Thoracic aorta (tissue), 2 donors: ENCODE results near the gene SIPA1L3. TPM values are rescaled to one million over a fixed set of nuclear protein-coding genes. Genes with fewer than 3 reads are reported as not detected.

Experiments
- ATAC-seq: fragments of 150-250 bp; one replicate; pipeline ENCODE4 v1.8.0; 2017; ENCODE audit warnings: low read depth; ENCODE audit not compliant: insufficient number of reproducible peaks, low FRiP score
- DNase-seq: peaks from one replicate; pipeline ENCODE4 v3.0.0-alpha.2; 2020; ENCODE audit warnings: low spot score
- H3K27ac ChIP-seq, 2 donors: fragments of 200-600 bp; sonication (generic); 1 replicate in 1 of 2; 2 replicates in 1 of 2; pipeline ENCODE4 v1.5.1; 2016; ENCODE audit warnings: mild to moderate bottlenecking in 2 of 2, moderate library complexity in 2 of 2
- H3K27me3 ChIP-seq: fragments of 200-600 bp; sonication (generic); replicated peaks from 2 replicates; pipeline ENCODE4 v1.6.0; 2016; ENCODE audit warnings: mild to moderate bottlenecking; ENCODE audit not compliant: insufficient read depth
- H3K36me3 ChIP-seq: fragments of 200-600 bp; sonication (generic); one replicate; pipeline ENCODE4 v1.5.1; 2016
- H3K4me1 ChIP-seq, 2 donors: fragments of 200-600 bp; sonication (generic); 1 replicate in 1 of 2; 2 replicates in 1 of 2; pipeline versions ENCODE4 v1.5.1 to v1.6.0; 2016; ENCODE audit warnings: low read depth in 2 of 2, mild to moderate bottlenecking in 1 of 2; ENCODE audit not compliant: control insufficient read depth in 1 of 2
- H3K4me3 ChIP-seq: fragments of 200-600 bp; sonication (generic); 2 replicates; pipeline ENCODE4 v1.5.1; 2016; ENCODE audit warnings: mild to moderate bottlenecking
- H3K9me3 ChIP-seq: fragments of 200-600 bp; sonication (generic); 2 replicates; pipeline ENCODE4 v1.5.1; 2016
- CTCF ChIP-seq: fragments of 200-600 bp; sonication (generic); IDR thresholded peaks from one replicate; pipeline ENCODE4 v1.5.1; 2019; ENCODE audit warnings: antibody characterized with exemption
- total RNA-seq, 2 donors: library from RNA; depleted of rRNA; stranded (reverse); fragments of >200 nt; gene quantifications; one replicate each; pipeline versions ENCODE4 v1.1.0 to v1.2.3, GENCODE V29; 2016

Gene SIPA1L3
- total RNA-seq, 2 donors from 2014 or later = 14.5 to 39.4 TPM

- no peak for DNase-seq
- no peak overlapping the region for H3K27ac ChIP-seq
- no peaks in the 10 kb centered on the region for H3K9me3 ChIP-seq
- H3K4me1 ChIP-seq = no peaks in the 10 kb centered on the region
- no peaks in the 10 kb centered on the region for H3K27me3 ChIP-seq
- ATAC-seq = no peak
- H3K4me3 ChIP-seq = no peak overlapping the region
- no peaks in the 10 kb centered on the region for H3K36me3 ChIP-seq
- TF ChIP-seq CTCF = no peak
These were observed 80.6 kb downstream of the SIPA1L3 start for GRCh38 chr19:37987356-37988332.

GRCh38 chr19:37988758-37989635, 82.0 kb downstream of the SIPA1L3 start:
- H3K27ac ChIP-seq = no peak overlapping the region
- no peak overlapping the region for H3K4me3 ChIP-seq
- H3K9me3 ChIP-seq = no peaks in the 10 kb centered on the region
- no peaks in the 10 kb centered on the region for H3K4me1 ChIP-seq
- DNase-seq (no peak), ATAC-seq (no peak)
- H3K27me3 ChIP-seq = no peaks in the 10 kb centered on the region
- no peak for TF ChIP-seq CTCF
- no peaks in the 10 kb centered on the region for H3K36me3 ChIP-seq

GRCh38 chr19:37989855-37990254, 82.8 kb downstream of the SIPA1L3 start:
- DNase-seq (no peak), ATAC-seq (no peak)
- no peak overlapping the region for H3K27ac ChIP-seq
- H3K4me3 ChIP-seq = no peak overlapping the region
- no peak for TF ChIP-seq CTCF
- no peaks in the 10 kb centered on the region for H3K27me3 ChIP-seq
- no peaks in the 10 kb centered on the region for H3K4me1 ChIP-seq
- H3K9me3 ChIP-seq = no peaks in the 10 kb centered on the region
- no peaks in the 10 kb centered on the region for H3K36me3 ChIP-seq

- no peaks in the 10 kb centered on the region for H3K27me3 ChIP-seq
- no peak overlapping the region for H3K4me3 ChIP-seq
- ATAC-seq = no peak
- H3K4me1 ChIP-seq = no peaks in the 10 kb centered on the region
- no peak for TF ChIP-seq CTCF
- H3K36me3 ChIP-seq = no peaks in the 10 kb centered on the region
- DNase-seq = no peak
- no peaks in the 10 kb centered on the region for H3K9me3 ChIP-seq
- H3K27ac ChIP-seq = no peak overlapping the region
These were observed 83.4 kb downstream of the SIPA1L3 start for GRCh38 chr19:37990362-37990761.
